IMR-90 (cell line): ENCODE measurements around the gene KCNIP1. TPM values are rescaled to one million over a fixed set of nuclear protein-coding genes. Genes with fewer than 3 reads are reported as not detected.

Source experiments
- ATAC-seq: fragments of 200-7000 bp; cut with Tn5 transposase; 2 replicates; pipeline ENCODE4 v1.9.1; 2020; ENCODE audit warnings: low read depth, mild to moderate bottlenecking, moderate library complexity
- BruUV-seq: library from RNA; stranded (reverse); fragments of 400-500 nt; replicated peaks from 2 replicates; lab custom pipeline; 2021; lab: Mats Ljungman, UMichigan
- CTCF ChIA-PET: fragments of 300-600 bp; formaldehyde crosslinking; extraction: SDS; loops from one replicate; lab custom pipeline; 2021; ENCODE audit warnings: antibody characterized with exemption; lab: Yijun Ruan, JAX
- POLR2A ChIA-PET: fragments of 300-600 bp; sonication (Branson Sonifier 250); formaldehyde crosslinking; loops from one replicate; lab custom pipeline; 2022; ENCODE audit warnings: antibody characterized with exemption; ENCODE audit not compliant: unreplicated experiment; lab: Charles Lee
- DNase-seq: peaks from one replicate; pipeline ENCODE4 v3.0.0; 2013
- H2AFZ ChIP-seq: replicated peaks from 2 replicates; pipeline ENCODE3; 2013; ENCODE audit warnings: low read length, mild to moderate bottlenecking; ENCODE audit not compliant: poor library complexity
- H2AK5ac ChIP-seq: 2 replicates; pipeline ENCODE4 v1.6.1; 2013; ENCODE audit warnings: low read depth, low read length, inconsistent platforms
- H2AK9ac ChIP-seq: replicated peaks from 2 replicates; pipeline ENCODE3; 2013; ENCODE audit warnings: mild to moderate bottlenecking, low read depth, low read length, moderate library complexity; ENCODE audit not compliant: poor library complexity
- H2BK120ac ChIP-seq: 2 replicates; pipeline ENCODE4 v1.6.1; 2013; ENCODE audit warnings: low read depth, low read length, inconsistent platforms
- H2BK15ac ChIP-seq: 3 replicates; pipeline ENCODE4 v1.6.1; 2013; ENCODE audit warnings: low read depth, low read length, inconsistent platforms
- H2BK20ac ChIP-seq: 2 replicates; pipeline ENCODE4 v1.6.1; 2013; ENCODE audit warnings: low read depth, mild to moderate bottlenecking, inconsistent platforms, low read length, moderate library complexity
- H2BK5ac ChIP-seq: 2 replicates; pipeline ENCODE4 v1.6.1; 2013; ENCODE audit warnings: mild to moderate bottlenecking, low read depth, low read length, inconsistent platforms; ENCODE audit not compliant: poor library complexity, severe bottlenecking
- H3K14ac ChIP-seq: replicated peaks from 2 replicates; pipeline ENCODE4 v1.6.1; 2013; ENCODE audit warnings: low read depth, low read length, inconsistent platforms
- H3K18ac ChIP-seq: 2 replicates; pipeline ENCODE4 v1.6.1; 2013; ENCODE audit warnings: low read depth, low read length, control low read depth
- H3K23ac ChIP-seq: 2 replicates; pipeline ENCODE4 v1.6.1; 2013; ENCODE audit warnings: low read depth, low read length, inconsistent platforms
- H3K27ac ChIP-seq: 2 replicates; pipeline ENCODE4 v1.5.1; 2013; ENCODE audit warnings: mild to moderate bottlenecking, control low read depth, low read length; ENCODE audit not compliant: insufficient read depth
- H3K27me3 ChIP-seq: 2 replicates; pipeline ENCODE4 v1.6.1; 2013; ENCODE audit warnings: low read length; ENCODE audit not compliant: control insufficient read depth, insufficient read depth
- H3K36me3 ChIP-seq: 2 replicates; pipeline ENCODE4 v1.6.1; 2013; ENCODE audit warnings: low read length, mixed read lengths; ENCODE audit not compliant: control insufficient read depth, insufficient read depth
- H3K4ac ChIP-seq: 2 replicates; pipeline ENCODE4 v1.6.1; 2013; ENCODE audit warnings: low read depth, low read length, inconsistent platforms
- H3K4me1 ChIP-seq: 2 replicates; pipeline ENCODE4 v1.6.1; 2013; ENCODE audit warnings: low read length, mixed read lengths; ENCODE audit not compliant: control insufficient read depth, insufficient read depth
- H3K4me2 ChIP-seq: 2 replicates; pipeline ENCODE4 v1.6.1; 2013; ENCODE audit warnings: low read depth, mild to moderate bottlenecking, control low read depth, low read length, moderate library complexity
- H3K4me3 ChIP-seq: 2 replicates; pipeline ENCODE4 v1.5.1; 2013; ENCODE audit warnings: low read depth, mild to moderate bottlenecking, control low read depth, low read length, moderate library complexity; ENCODE audit not compliant: insufficient read depth
- H3K56ac ChIP-seq: 2 replicates; pipeline ENCODE4 v1.6.1; 2013; ENCODE audit warnings: low read length, inconsistent platforms; ENCODE audit not compliant: insufficient read depth; ENCODE audit errors: extremely low read depth
- H3K79me1 ChIP-seq, 2 experiments: 2 replicates each; pipeline ENCODE4 v1.6.1; 2013; ENCODE audit warnings: low read length in 2 of 2, inconsistent platforms in 1 of 2, low read depth in 1 of 2
- H3K9ac ChIP-seq: 2 replicates; pipeline ENCODE4 v1.6.1; 2013; ENCODE audit warnings: low read depth, low read length, control low read depth
- H3K9me1 ChIP-seq: 2 replicates; pipeline ENCODE4 v1.6.1; 2013; ENCODE audit warnings: low read length, inconsistent platforms; ENCODE audit not compliant: insufficient read depth
- H3K9me3 ChIP-seq: 2 replicates; pipeline ENCODE4 v1.6.1; 2013; ENCODE audit warnings: low read length; ENCODE audit not compliant: control insufficient read depth, insufficient read depth
- H4K20me1 ChIP-seq: 2 replicates; pipeline ENCODE4 v1.6.1; 2013; ENCODE audit warnings: low read length, inconsistent platforms; ENCODE audit not compliant: insufficient read depth
- H4K5ac ChIP-seq: 2 replicates; pipeline ENCODE4 v1.6.1; 2013; ENCODE audit warnings: mild to moderate bottlenecking, low read depth, low read length, control low read depth
- H4K8ac ChIP-seq, 2 experiments: 2 replicates each; pipeline ENCODE4 v1.6.1; 2013; ENCODE audit warnings: low read depth in 2 of 2, low read length in 2 of 2, control low read depth in 1 of 2, inconsistent platforms in 1 of 2
- H4K91ac ChIP-seq: 2 replicates; pipeline ENCODE4 v1.6.1; 2013; ENCODE audit warnings: low read depth, low read length, inconsistent platforms; ENCODE audit not compliant: insufficient read depth
- BHLHE40 ChIP-seq: fragments of 150-350 bp; IDR thresholded peaks from 2 replicates; pipeline ENCODE4 v1.6.1; 2016; ENCODE audit warnings: mild to moderate bottlenecking, low read depth, low read length
- CEBPB ChIP-seq: IDR thresholded peaks from 2 replicates; pipeline ENCODE4 v1.6.1; 2012; ENCODE audit warnings: low read depth, low read length, improper control_type of control experiment
- CHD1 ChIP-seq: IDR thresholded peaks from 2 replicates; pipeline ENCODE4 v1.6.1; 2012; ENCODE audit warnings: low read depth, low read length, improper control_type of control experiment
- CTCF ChIP-seq: conservative IDR thresholded peaks from 2 replicates; pipeline ENCODE4 v1.5.1; 2012; ENCODE audit warnings: mild to moderate bottlenecking, low read depth, low read length, improper control_type of control experiment
- FOS ChIP-seq: fragments of 150-350 bp; IDR thresholded peaks from 2 replicates; pipeline ENCODE4 v1.6.1; 2016; ENCODE audit warnings: low read depth, low read length
- MAFK ChIP-seq: IDR thresholded peaks from 2 replicates; pipeline ENCODE4 v1.6.1; 2012; ENCODE audit warnings: low read depth, low read length, improper control_type of control experiment
- MAZ ChIP-seq: IDR thresholded peaks from 2 replicates; pipeline ENCODE4 v1.6.1; 2012; ENCODE audit warnings: low read depth, mild to moderate bottlenecking, low read length, improper control_type of control experiment, moderate library complexity, borderline replicate concordance
- NFE2L2 ChIP-seq: fragments of 150-350 bp; IDR thresholded peaks from 2 replicates; pipeline ENCODE4 v1.6.1; 2016; ENCODE audit warnings: low read depth, mild to moderate bottlenecking, low read length
- POLR2A ChIP-seq: IDR thresholded peaks from 2 replicates; pipeline ENCODE4 v1.6.1; 2012; ENCODE audit warnings: mild to moderate bottlenecking, low read depth, low read length
- RAD21 ChIP-seq: IDR thresholded peaks from 2 replicates; pipeline ENCODE4 v1.6.1; 2012; ENCODE audit warnings: low read length, improper control_type of control experiment
- RCOR1 ChIP-seq: IDR thresholded peaks from 2 replicates; pipeline ENCODE4 v1.6.1; 2012; ENCODE audit warnings: mild to moderate bottlenecking, low read length, improper control_type of control experiment; ENCODE audit not compliant: insufficient replicate concordance
- RFX5 ChIP-seq: IDR thresholded peaks from 2 replicates; pipeline ENCODE4 v1.8.0; 2012; ENCODE audit warnings: low read depth, mild to moderate bottlenecking, low read length, moderate library complexity
- SMC3 ChIP-seq: fragments of 150-350 bp; IDR thresholded peaks from 2 replicates; pipeline ENCODE4 v1.6.1; 2016; ENCODE audit warnings: low read depth, mild to moderate bottlenecking, antibody characterized with exemption, low read length, moderate library complexity
- USF2 ChIP-seq: fragments of 150-350 bp; IDR thresholded peaks from 2 replicates; pipeline ENCODE4 v1.6.1; 2017; ENCODE audit warnings: mild to moderate bottlenecking, antibody characterized with exemption, low read length, low read depth
- WGBS, 2 experiments: methylation state at CpG; one replicate each; pipeline versions ENCODE4 v1.1.5 to v1.1.7; 2013; ENCODE audit warnings: missing lambda C conversion rate in 2 of 2; ENCODE audit not compliant: insufficient read length in 1 of 2; ENCODE audit errors: extremely low coverage in 2 of 2; 5-methylcytosine and 5-hydroxymethylcytosine counted together
- dilution Hi-C: fragments of 300-500 bp; cut with HindIII; formaldehyde crosslinking; loops from one replicate; pipeline ENCODE4 v1.14.3; 2018; ENCODE audit warnings: low sequenced_read_pairs; ENCODE audit not compliant: unreplicated experiment
- in situ Hi-C: fragments of 300-500 bp; cut with MboI; formaldehyde crosslinking; loops from 3 replicates; pipeline ENCODE4 v1.14.3; 2019; ENCODE audit warnings: low sequenced_read_pairs, inconsistent platforms, mixed read lengths
- intact Hi-C: fragments of 100-400 bp; cut with micrococcal nuclease; formaldehyde crosslinking; loops from 2 replicates; pipeline ENCODE4 v1.10.0; 2022
- polyA plus RNA-seq, 3 experiments: library from polyadenylated mRNA; depleted of rRNA; stranded (reverse); fragments of >200 nt; gene quantifications; 2 replicates each; pipeline ENCODE4 v1.2.3, GENCODE V29; 2012; ENCODE audit warnings: low replicate concordance in 1 of 3
- total RNA-seq: library from RNA; depleted of rRNA; stranded (reverse); fragments of >200 nt; gene quantifications from 2 replicates; pipeline ENCODE4 v1.2.3, GENCODE V29; 2012

Gene KCNIP1
- total and polyA plus RNA-seq, 2 of the 4 experiments (the other 2 are of a cell fraction) = not detected

- Histone ChIP-seq H4K8ac (no peak overlapping the region), H3K9ac (no peak overlapping the region), H3K56ac (no peak overlapping the region), H2BK5ac (no peak overlapping the region), H4K20me1 (no peaks in the 10 kb centered on the region), H3K4me3 (no peak overlapping the region), H2AK5ac (no peak overlapping the region), H3K4ac (no peak overlapping the region), H2AFZ (no peak overlapping the region), H2BK15ac (no peak overlapping the region), H3K36me3 (no peaks in the 10 kb centered on the region), H3K4me1 (0 out of 2 replicates have a peak, but pooled peaks cover 2% of the 10 kb centered on the region), H3K4me2 (no peak overlapping the region), H3K23ac (no peak overlapping the region), H4K5ac (no peak overlapping the region), H3K27ac (no peak overlapping the region), H2BK120ac (no peak overlapping the region), H3K14ac (no peak overlapping the region), H3K18ac (no peak overlapping the region), H3K27me3 (peaks cover 10% of the 10 kb centered on the region), H3K79me1 (no peaks in the 10 kb centered on the region), H2AK9ac (no peak overlapping the region), H2BK20ac (no peak overlapping the region), H3K9me1 (no peaks in the 10 kb centered on the region), H3K9me3 (no peaks in the 10 kb centered on the region), H4K91ac (no peak overlapping the region)
- ChIA-PET CTCF (no interaction called here), POLR2A (no interaction called here)
- dilution Hi-C loops = no loop called here
- BruUV-seq = no TSS peak
- in situ Hi-C loops = no loop called here
- ATAC-seq (no peak), DNase-seq (no peak)
- intact Hi-C loops = no loop called here
- TF ChIP-seq RCOR1 = no peak
- no peak for TF ChIP-seq RFX5
- no peak for TF ChIP-seq CEBPB
- no peak for TF ChIP-seq NFE2L2
- TF ChIP-seq CTCF = no peak
- TF ChIP-seq MAFK = no peak
- TF ChIP-seq USF2 = no peak
- TF ChIP-seq FOS = no peak
- no peak for TF ChIP-seq RAD21
- no peak for TF ChIP-seq BHLHE40
- no peak for TF ChIP-seq SMC3
- TF ChIP-seq POLR2A = no peak
- no peak for TF ChIP-seq MAZ
- no peak for TF ChIP-seq CHD1
- no CpG with 5 or more reads among the region's 2 CpGs for WGBS, 2 experiments
Observed at GRCh38 chr5:170757669-170758068, 253.8 kb downstream of the KCNIP1 start.
